Neutrophil (primary cell): Measurements from ENCODE around the gene STX3.

Experiments used
- H3K27ac ChIP-seq: fragments of 200-600 bp; sonication (generic); 2 replicates; pipeline ENCODE4 v1.5.1; 2016; ENCODE audit warnings: mild to moderate bottlenecking, moderate library complexity
- H3K27me3 ChIP-seq: fragments of 200-600 bp; sonication (generic); 2 replicates; pipeline ENCODE4 v1.6.0; 2016; ENCODE audit warnings: mild to moderate bottlenecking
- H3K36me3 ChIP-seq: fragments of 200-600 bp; sonication (generic); 2 replicates; pipeline ENCODE4 v1.5.1; 2017
- H3K4me1 ChIP-seq, 2 experiments: fragments of 200-600 bp in 1 of 2; sonication (generic) in 1 of 2; 1 replicate in 1 of 2; 2 replicates in 1 of 2; pipeline versions ENCODE4 v1.5.1 to v1.6.1; 2013 to 2016; ENCODE audit warnings: low read depth in 1 of 2, low read length in 1 of 2, mild to moderate bottlenecking in 1 of 2, moderate library complexity in 1 of 2; ENCODE audit not compliant: control insufficient read depth in 1 of 2, insufficient read depth in 1 of 2
- H3K4me3 ChIP-seq, 2 experiments: fragments of 200-600 bp in 1 of 2; sonication (generic) in 1 of 2; 1 replicate in 1 of 2; 2 replicates in 1 of 2; pipeline ENCODE4 v1.5.1; 2013 to 2016; ENCODE audit warnings: low read depth in 1 of 2, low read length in 1 of 2, mild to moderate bottlenecking in 1 of 2, moderate library complexity in 1 of 2
- H3K9me3 ChIP-seq: fragments of 200-600 bp; sonication (generic); 2 replicates; pipeline ENCODE4 v1.5.1; 2016
- TF ChIP-seq, protein P1 (sequence below): fragments of 200-600 bp; sonication (generic); IDR thresholded peaks from 2 replicates; pipeline ENCODE4 v1.5.1; 2016; ENCODE audit warnings: antibody characterized with exemption

The STX3 gene

DNA sequence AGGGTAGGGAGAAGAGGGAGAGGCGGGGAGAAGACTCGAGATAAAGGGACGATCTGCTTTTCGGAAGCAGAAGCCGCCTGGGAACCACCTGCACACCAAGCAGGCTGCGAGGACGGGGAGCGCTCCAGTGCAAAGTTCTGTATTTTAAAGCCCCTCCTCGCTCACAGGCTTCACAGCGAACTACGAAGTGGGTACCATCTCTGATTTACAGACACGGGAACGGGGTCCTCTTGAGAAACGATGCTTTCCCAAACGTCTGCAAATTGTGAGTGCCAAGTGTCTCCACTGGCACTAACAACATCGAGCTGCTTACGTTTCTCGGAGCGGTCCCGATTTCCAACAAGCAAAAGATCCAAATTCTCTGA is 700 bp upstream of the STX3 start:
- Histone ChIP-seq H3K4me3 (peak overlapping the region; percentile 87 to 90), H3K27ac (peak overlapping the region; percentile 99)

GRCh38 chr11:59755701-59756557 is 753 bp downstream of the STX3 start:
- Histone ChIP-seq H3K9me3 (no peaks in the 10 kb centered on the region), H3K36me3 (peaks cover 13% of the 10 kb centered on the region), H3K4me1 (peaks cover 74 to 81% of the 10 kb centered on the region in 2 experiments), H3K27me3 (no peaks in the 10 kb centered on the region), H3K27ac (peak overlapping the region; percentile 99), H3K4me3 (peak overlapping the region; percentile 87 to 90)
- TF ChIP-seq, protein P1, sequence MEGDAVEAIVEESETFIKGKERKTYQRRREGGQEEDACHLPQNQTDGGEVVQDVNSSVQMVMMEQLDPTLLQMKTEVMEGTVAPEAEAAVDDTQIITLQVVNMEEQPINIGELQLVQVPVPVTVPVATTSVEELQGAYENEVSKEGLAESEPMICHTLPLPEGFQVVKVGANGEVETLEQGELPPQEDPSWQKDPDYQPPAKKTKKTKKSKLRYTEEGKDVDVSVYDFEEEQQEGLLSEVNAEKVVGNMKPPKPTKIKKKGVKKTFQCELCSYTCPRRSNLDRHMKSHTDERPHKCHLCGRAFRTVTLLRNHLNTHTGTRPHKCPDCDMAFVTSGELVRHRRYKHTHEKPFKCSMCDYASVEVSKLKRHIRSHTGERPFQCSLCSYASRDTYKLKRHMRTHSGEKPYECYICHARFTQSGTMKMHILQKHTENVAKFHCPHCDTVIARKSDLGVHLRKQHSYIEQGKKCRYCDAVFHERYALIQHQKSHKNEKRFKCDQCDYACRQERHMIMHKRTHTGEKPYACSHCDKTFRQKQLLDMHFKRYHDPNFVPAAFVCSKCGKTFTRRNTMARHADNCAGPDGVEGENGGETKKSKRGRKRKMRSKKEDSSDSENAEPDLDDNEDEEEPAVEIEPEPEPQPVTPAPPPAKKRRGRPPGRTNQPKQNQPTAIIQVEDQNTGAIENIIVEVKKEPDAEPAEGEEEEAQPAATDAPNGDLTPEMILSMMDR = no peak

More for the DNA sequence above, 700 bp upstream of the STX3 start:
- H3K9me3 ChIP-seq = no peaks in the 10 kb centered on the region
- TF ChIP-seq, protein P1 = no peak
- H3K4me1 ChIP-seq = peaks cover 61 to 67% of the 10 kb centered on the region in 2 experiments
- H3K36me3 ChIP-seq = peaks cover 8% of the 10 kb centered on the region
- H3K27me3 ChIP-seq = no peaks in the 10 kb centered on the region

DNA sequence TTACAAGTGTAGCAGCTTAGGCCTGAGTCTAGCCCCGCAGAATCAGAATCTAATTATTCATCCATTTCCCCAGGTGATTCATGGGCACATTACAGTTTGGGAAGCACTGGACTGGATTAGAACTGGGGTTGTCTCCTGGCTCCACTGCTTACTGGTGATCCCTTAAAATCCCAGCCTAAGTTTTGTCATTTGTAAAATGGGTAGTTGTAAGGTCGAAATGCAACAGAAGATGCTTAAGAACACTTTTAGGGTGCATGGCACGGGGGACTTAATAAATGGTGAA is 1.3 kb downstream of the STX3 start:
- Histone ChIP-seq H3K4me1 (peaks cover 76 to 83% of the 10 kb centered on the region in 2 experiments), H3K4me3 (peak overlapping the region; percentile 87 to 90), H3K36me3 (peaks cover 18% of the 10 kb centered on the region), H3K27me3 (no peaks in the 10 kb centered on the region), H3K27ac (peak overlapping the region; percentile 99), H3K9me3 (no peaks in the 10 kb centered on the region)
- TF ChIP-seq, protein P1 = no peak

- peaks cover 19% of the 10 kb centered on the region for H3K36me3 ChIP-seq
- peak overlapping the region; percentile 99 for H3K27ac ChIP-seq
- TF ChIP-seq, protein P1 = peak; percentile 21
- H3K4me3 ChIP-seq = peak overlapping the region; percentile 87 to 90
- peaks cover 77 to 85% of the 10 kb centered on the region in 2 experiments for H3K4me1 ChIP-seq
- no peaks in the 10 kb centered on the region for H3K9me3 ChIP-seq
- H3K27me3 ChIP-seq = no peaks in the 10 kb centered on the region
Observed at GRCh38 chr11:59756845-59757244, 1.7 kb downstream of the STX3 start.

DNA sequence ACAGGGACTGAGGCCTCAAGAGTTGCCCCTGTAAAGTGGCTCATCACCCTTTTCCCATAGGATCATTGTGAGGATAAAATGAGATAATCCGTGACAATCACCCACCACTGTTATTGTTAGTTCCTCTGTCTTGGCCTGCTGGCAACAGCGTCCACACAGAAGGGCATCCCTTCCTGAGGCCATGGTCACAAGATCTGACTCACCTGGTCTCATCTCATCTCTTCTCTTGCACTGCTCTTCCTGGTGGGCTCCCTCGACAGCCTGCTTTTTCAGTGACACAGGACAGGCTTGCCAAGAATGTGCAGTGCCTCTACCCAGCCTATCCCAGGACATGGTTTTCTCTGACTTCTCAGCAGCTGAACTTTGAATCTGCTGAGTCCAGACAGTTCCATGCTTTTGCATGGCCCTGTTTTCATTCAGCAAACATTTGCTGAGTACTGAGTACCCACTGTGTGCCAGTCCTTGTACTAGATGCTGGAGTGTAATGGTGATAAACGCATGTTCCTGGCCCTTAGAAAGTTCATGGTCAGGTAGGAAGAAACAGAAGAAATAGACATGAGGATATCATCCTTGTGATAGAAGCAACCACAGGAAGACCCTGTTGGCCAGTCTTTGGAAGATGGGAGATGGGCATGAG is 3.3 kb downstream of the STX3 start:
- H3K9me3 ChIP-seq = no peaks in the 10 kb centered on the region
- peaks cover 77 to 86% of the 10 kb centered on the region in 2 experiments for H3K4me1 ChIP-seq
- TF ChIP-seq, protein P1 = no peak

More for the DNA sequence above, 3.3 kb downstream of the STX3 start:
- H3K27me3 ChIP-seq = no peaks in the 10 kb centered on the region
- H3K4me3 ChIP-seq = peak overlapping the region; percentile 87 to 90
- H3K36me3 ChIP-seq = peaks cover 26% of the 10 kb centered on the region
- peak overlapping the region; percentile 99 for H3K27ac ChIP-seq
